A673 (cell line): ENCODE results near the gene GRIN2A.

Source experiments
- CTCF ChIP-seq: fragments of 300-800, 200-600 bp; sonication (generic); conservative IDR thresholded peaks from 2 replicates; pipeline ENCODE4 v1.5.1; 2017; ENCODE audit warnings: low read depth, mild to moderate bottlenecking, antibody characterized with exemption, low read length, moderate library complexity, mixed read lengths
- EZH2 ChIP-seq: fragments of 200-600 bp; sonication (generic); IDR thresholded peaks from 2 replicates; pipeline ENCODE4 v1.6.1; 2017; ENCODE audit warnings: borderline replicate concordance, low read depth, mild to moderate bottlenecking, mixed read lengths, antibody characterized with exemption, low read length; ENCODE audit not compliant: poor library complexity, severe bottlenecking

- TF ChIP-seq CTCF (no peak), EZH2 (no peak)
These were observed 390.7 kb downstream of the GRIN2A start for GRCh38 chr16:9791556-9791955.
